Ovary (tissue), 3 donors: ENCODE data around the gene DRAP1.

Source experiments
- POLR2A ChIP-seq: fragments of 450-650 bp; IDR thresholded peaks from one replicate; pipeline ENCODE4 v1.6.1; 2017; ENCODE audit warnings: antibody characterized with exemption, mild to moderate bottlenecking, moderate library complexity
- TF ChIP-seq, protein P1 (sequence below), 3 donors: fragments of 450-650 bp in 2 of 3; fragments of 200-600 bp in 1 of 3; IDR thresholded peaks; one replicate each; pipeline versions ENCODE4 v1.5.1 to v1.8.0; 2016 to 2022; ENCODE audit warnings: antibody characterized with exemption in 3 of 3, mild to moderate bottlenecking in 1 of 3
- donor health status: DM: no; HTN: no; CAD: no.

DNA sequence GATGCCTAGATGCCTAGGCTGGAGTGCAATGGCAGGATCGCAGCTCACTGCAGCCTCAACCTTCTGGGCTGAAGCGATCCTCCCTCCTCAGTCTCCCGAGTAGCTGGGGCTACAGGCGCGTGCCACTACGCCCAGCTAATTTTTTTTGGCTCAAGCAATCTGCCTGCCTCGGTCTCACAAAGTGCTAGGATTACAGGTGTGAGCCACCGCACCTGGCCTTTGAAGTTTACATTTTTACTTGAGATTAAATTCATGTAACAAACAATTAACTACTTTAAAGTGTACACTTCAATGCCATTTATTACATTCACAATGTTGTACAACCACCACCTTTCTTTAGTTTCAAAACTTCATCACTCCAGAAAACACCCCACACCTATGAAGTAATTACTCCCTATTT lies 15.5 kb upstream of the DRAP1 start:
- TF ChIP-seq, protein P1, sequence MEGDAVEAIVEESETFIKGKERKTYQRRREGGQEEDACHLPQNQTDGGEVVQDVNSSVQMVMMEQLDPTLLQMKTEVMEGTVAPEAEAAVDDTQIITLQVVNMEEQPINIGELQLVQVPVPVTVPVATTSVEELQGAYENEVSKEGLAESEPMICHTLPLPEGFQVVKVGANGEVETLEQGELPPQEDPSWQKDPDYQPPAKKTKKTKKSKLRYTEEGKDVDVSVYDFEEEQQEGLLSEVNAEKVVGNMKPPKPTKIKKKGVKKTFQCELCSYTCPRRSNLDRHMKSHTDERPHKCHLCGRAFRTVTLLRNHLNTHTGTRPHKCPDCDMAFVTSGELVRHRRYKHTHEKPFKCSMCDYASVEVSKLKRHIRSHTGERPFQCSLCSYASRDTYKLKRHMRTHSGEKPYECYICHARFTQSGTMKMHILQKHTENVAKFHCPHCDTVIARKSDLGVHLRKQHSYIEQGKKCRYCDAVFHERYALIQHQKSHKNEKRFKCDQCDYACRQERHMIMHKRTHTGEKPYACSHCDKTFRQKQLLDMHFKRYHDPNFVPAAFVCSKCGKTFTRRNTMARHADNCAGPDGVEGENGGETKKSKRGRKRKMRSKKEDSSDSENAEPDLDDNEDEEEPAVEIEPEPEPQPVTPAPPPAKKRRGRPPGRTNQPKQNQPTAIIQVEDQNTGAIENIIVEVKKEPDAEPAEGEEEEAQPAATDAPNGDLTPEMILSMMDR (IDR thresholded peaks at IDR 0.05) = no peak
- TF ChIP-seq POLR2A = no peak
